ENCODE measurements around the gene TP53I3.
"Not testable (repeated sequence)": the region's sequence is repeated elsewhere in the genome, so short reads cannot be mapped to it uniquely, and the experiment has no call there.

The TP53I3 gene

GRCh38 chr2:24095171-24095677, 10.6 kb upstream of the TP53I3 start:
- not testable (repeated sequence) for H3K4me1 ChIP-seq (ENCODE audit: insufficient read depth, low read length); H3K27ac ChIP-seq (ENCODE audit: low read depth, low read length); H3K27me3 ChIP-seq (ENCODE audit: insufficient read depth, low read length); H3K36me3 ChIP-seq (ENCODE audit: insufficient read depth, low read length); H3K9me3 ChIP-seq (ENCODE audit: insufficient read depth, low read depth, low read length)
- peak overlapping the region; percentile 31 for H3K4me3 ChIP-seq (ENCODE audit: low read length)
- 50% methylated on average over 17 of the region's 17 CpGs for WGBS
- H3K9ac ChIP-seq (ENCODE audit: low read depth, low read length): peak overlapping the region; percentile 54

- H3K36me3 ChIP-seq (ENCODE audit: insufficient read depth, low read length); H3K9ac ChIP-seq (ENCODE audit: low read depth, low read length); H3K9me3 ChIP-seq (ENCODE audit: insufficient read depth, low read depth, low read length); H3K27me3 ChIP-seq (ENCODE audit: insufficient read depth, low read length); H3K4me1 ChIP-seq (ENCODE audit: insufficient read depth, low read length); H3K27ac ChIP-seq (ENCODE audit: low read depth, low read length); H3K4me3 ChIP-seq (ENCODE audit: low read length): not testable (repeated sequence)
- WGBS: 93% methylated on average over 5 of the region's 5 CpGs
Measured at GRCh38 chr2:24093270-24093669, 8.6 kb upstream of the TP53I3 start.

- no peak overlapping the region for H3K9ac ChIP-seq (ENCODE audit: low read depth, low read length)
- 97% methylated on average over 2 of the region's 2 CpGs for WGBS
- H3K36me3 ChIP-seq (ENCODE audit: insufficient read depth, low read length): no peaks in the 10 kb centered on the region
Measured at GRCh38 chr2:24088821-24089359, 4.3 kb upstream of the TP53I3 start.

GRCh38 chr2:24087032-24087431, 2.4 kb upstream of the TP53I3 start:
- no peak overlapping the region for H3K4me3 ChIP-seq (ENCODE audit: low read length)
- no peaks in the 10 kb centered on the region for H3K27me3 ChIP-seq (ENCODE audit: insufficient read depth, low read length)
- H3K9me3 ChIP-seq (ENCODE audit: insufficient read depth, low read depth, low read length): no peaks in the 10 kb centered on the region
- H3K9ac ChIP-seq (ENCODE audit: low read depth, low read length): no peak overlapping the region
- peaks cover 11% of the 10 kb centered on the region for H3K36me3 ChIP-seq (ENCODE audit: insufficient read depth, low read length)
- WGBS: 94% methylated on average over 2 of the region's 3 CpGs
- peaks cover 9% of the 10 kb centered on the region for H3K4me1 ChIP-seq (ENCODE audit: insufficient read depth, low read length)
- H3K27ac ChIP-seq (ENCODE audit: low read depth, low read length): no peak overlapping the region

More at GRCh38 chr2:24088821-24089359, 4.3 kb upstream of the TP53I3 start:
- no peak overlapping the region for H3K27ac ChIP-seq (ENCODE audit: low read depth, low read length)
- no peaks in the 10 kb centered on the region for H3K4me1 ChIP-seq (ENCODE audit: insufficient read depth, low read length)
- H3K4me3 ChIP-seq (ENCODE audit: low read length): no peak overlapping the region
- H3K27me3 ChIP-seq (ENCODE audit: insufficient read depth, low read length): no peaks in the 10 kb centered on the region
- no peaks in the 10 kb centered on the region for H3K9me3 ChIP-seq (ENCODE audit: insufficient read depth, low read depth, low read length)

- H3K27ac ChIP-seq (ENCODE audit: low read depth, low read length): no peak overlapping the region
- no CpG with 5 or more reads among the region's 1 CpG for WGBS
- peaks cover 13% of the 10 kb centered on the region for H3K36me3 ChIP-seq (ENCODE audit: insufficient read depth, low read length)
Measured at GRCh38 chr2:24086241-24086640, 1.6 kb upstream of the TP53I3 start.

GRCh38 chr2:24085200-24085489, 511 bp upstream of the TP53I3 start:
- Histone ChIP-seq H3K27me3 (ENCODE audit: insufficient read depth, low read length) (no peaks in the 10 kb centered on the region), H3K36me3 (ENCODE audit: insufficient read depth, low read length) (peaks cover 20% of the 10 kb centered on the region), H3K9ac (ENCODE audit: low read depth, low read length) (peak overlapping the region; percentile 94), H3K9me3 (ENCODE audit: insufficient read depth, low read depth, low read length) (no peaks in the 10 kb centered on the region), H3K4me1 (ENCODE audit: insufficient read depth, low read length) (peaks cover 9% of the 10 kb centered on the region), H3K27ac (ENCODE audit: low read depth, low read length) (peak overlapping the region; percentile 99), H3K4me3 (ENCODE audit: low read length) (peak overlapping the region; percentile 79)
- WGBS: 47% methylated on average over 11 of the region's 11 CpGs

More at GRCh38 chr2:24086241-24086640, 1.6 kb upstream of the TP53I3 start:
- no peak overlapping the region for H3K4me3 ChIP-seq (ENCODE audit: low read length)
- H3K4me1 ChIP-seq (ENCODE audit: insufficient read depth, low read length): peaks cover 9% of the 10 kb centered on the region
- no peaks in the 10 kb centered on the region for H3K27me3 ChIP-seq (ENCODE audit: insufficient read depth, low read length)
- no peaks in the 10 kb centered on the region for H3K9me3 ChIP-seq (ENCODE audit: insufficient read depth, low read depth, low read length)
- no peak overlapping the region for H3K9ac ChIP-seq (ENCODE audit: low read depth, low read length)

- H3K4me3 ChIP-seq (ENCODE audit: low read length): peak overlapping the region; percentile 79
- H3K36me3 ChIP-seq (ENCODE audit: insufficient read depth, low read length): peaks cover 32% of the 10 kb centered on the region
- H3K27me3 ChIP-seq (ENCODE audit: insufficient read depth, low read length): no peaks in the 10 kb centered on the region
- peak overlapping the region; percentile 99 for H3K27ac ChIP-seq (ENCODE audit: low read depth, low read length)
- WGBS: 6% methylated on average over 29 of the region's 30 CpGs
- no peaks in the 10 kb centered on the region for H3K9me3 ChIP-seq (ENCODE audit: insufficient read depth, low read depth, low read length)
- H3K9ac ChIP-seq (ENCODE audit: low read depth, low read length): peak overlapping the region; percentile 94
- H3K4me1 ChIP-seq (ENCODE audit: insufficient read depth, low read length): peaks cover 9% of the 10 kb centered on the region
Measured at GRCh38 chr2:24083567-24084385, 858 bp downstream of the TP53I3 start.

- Histone ChIP-seq H3K27me3 (ENCODE audit: insufficient read depth, low read length) (no peaks in the 10 kb centered on the region), H3K36me3 (ENCODE audit: insufficient read depth, low read length) (peaks cover 35% of the 10 kb centered on the region), H3K9me3 (ENCODE audit: insufficient read depth, low read depth, low read length) (no peaks in the 10 kb centered on the region), H3K27ac (ENCODE audit: low read depth, low read length) (peak overlapping the region; percentile 99), H3K4me3 (ENCODE audit: low read length) (peak overlapping the region; percentile 79), H3K9ac (ENCODE audit: low read depth, low read length) (peak overlapping the region; percentile 94), H3K4me1 (ENCODE audit: insufficient read depth, low read length) (peaks cover 11% of the 10 kb centered on the region)
- WGBS: 88% methylated on average over 8 of the region's 8 CpGs
Measured at GRCh38 chr2:24082787-24083566, 1.7 kb downstream of the TP53I3 start.

GRCh38 chr2:24080701-24081100, 3.9 kb downstream of the TP53I3 start:
- Histone ChIP-seq H3K9ac (ENCODE audit: low read depth, low read length) (no peak overlapping the region), H3K4me3 (ENCODE audit: low read length) (no peak overlapping the region), H3K9me3 (ENCODE audit: insufficient read depth, low read depth, low read length) (no peaks in the 10 kb centered on the region), H3K27ac (ENCODE audit: low read depth, low read length) (no peak overlapping the region), H3K4me1 (ENCODE audit: insufficient read depth, low read length) (peaks cover 15% of the 10 kb centered on the region), H3K36me3 (ENCODE audit: insufficient read depth, low read length) (peaks cover 37% of the 10 kb centered on the region), H3K27me3 (ENCODE audit: insufficient read depth, low read length) (no peaks in the 10 kb centered on the region)
- 88% methylated on average over 2 of the region's 2 CpGs for WGBS

GRCh38 chr2:24077879-24078278, 6.8 kb downstream of the TP53I3 start:
- Histone ChIP-seq H3K4me3 (ENCODE audit: low read length) (peak overlapping the region; percentile 89), H3K4me1 (ENCODE audit: insufficient read depth, low read length) (peaks cover 13% of the 10 kb centered on the region), H3K27me3 (ENCODE audit: insufficient read depth, low read length) (no peaks in the 10 kb centered on the region), H3K9ac (ENCODE audit: low read depth, low read length) (peak overlapping the region; percentile 74), H3K27ac (ENCODE audit: low read depth, low read length) (no peak overlapping the region; the same call in 1 of the 2 replicates), H3K36me3 (ENCODE audit: insufficient read depth, low read length) (peaks cover 50% of the 10 kb centered on the region), H3K9me3 (ENCODE audit: insufficient read depth, low read depth, low read length) (no peaks in the 10 kb centered on the region)
- WGBS: 93% methylated on average over 2 of the region's 2 CpGs

GRCh38 chr2:24077535-24077877, 7.1 kb downstream of the TP53I3 start:
- H3K4me3 ChIP-seq (ENCODE audit: low read length): peak overlapping the region; percentile 89
- H3K36me3 ChIP-seq (ENCODE audit: insufficient read depth, low read length): peaks cover 50% of the 10 kb centered on the region
- no peaks in the 10 kb centered on the region for H3K27me3 ChIP-seq (ENCODE audit: insufficient read depth, low read length)
- H3K27ac ChIP-seq (ENCODE audit: low read depth, low read length): peak overlapping the region; percentile 62; the same call in 1 of the 2 replicates
- no peaks in the 10 kb centered on the region for H3K9me3 ChIP-seq (ENCODE audit: insufficient read depth, low read depth, low read length)
- peaks cover 11% of the 10 kb centered on the region for H3K4me1 ChIP-seq (ENCODE audit: insufficient read depth, low read length)
- peak overlapping the region; percentile 74 for H3K9ac ChIP-seq (ENCODE audit: low read depth, low read length)
- WGBS: 49% methylated on average over 9 of the region's 9 CpGs
